ENCODE results near the gene RCN2.

The RCN2 gene

DNA sequence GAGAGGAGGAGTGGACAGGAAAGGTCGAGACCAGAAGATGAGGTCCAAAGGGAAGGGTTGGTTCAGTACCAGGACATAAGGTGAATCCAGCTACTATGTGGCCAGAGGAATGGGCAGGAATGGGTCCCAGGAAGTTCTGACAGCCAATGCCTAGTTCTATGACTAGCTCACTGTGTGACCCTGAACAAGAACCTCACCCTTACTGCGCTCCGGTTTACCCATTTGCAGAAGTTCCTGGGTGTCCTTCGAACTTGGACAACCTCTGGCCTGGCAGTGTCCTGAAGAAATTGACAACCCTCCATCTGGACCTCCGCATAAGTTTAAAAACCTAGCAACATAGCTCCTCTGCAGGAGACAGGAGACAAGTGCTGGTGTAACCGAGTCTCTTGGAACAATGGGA, 51.2 kb downstream of the RCN2 start:
- Histone ChIP-seq H3K27ac (no peak overlapping the region), H3K36me3 (ENCODE audit: insufficient read depth, low read length) (no peaks in the 10 kb centered on the region), H3K4me3 (no peak overlapping the region), H3K9ac (ENCODE audit: insufficient read length) (no peak overlapping the region), H3K9me3 (ENCODE audit: low read depth, low read length) (no peaks in the 10 kb centered on the region)
- no peak for DNase-seq (ENCODE audit: low read depth, low spot score)
- TF ChIP-seq POLR2AphosphoS5 (IDR thresholded peaks at IDR 0.05; ENCODE audit: borderline replicate concordance, low read depth, low read length), result no peak
- no peak for TF ChIP-seq EZH2 (IDR thresholded peaks at IDR 0.05)
- TF ChIP-seq FOXP2 (optimal IDR thresholded peaks at IDR 0.05; ENCODE audit: control extremely low read depth, extremely low read length, insufficient read depth), result no peak

DNA sequence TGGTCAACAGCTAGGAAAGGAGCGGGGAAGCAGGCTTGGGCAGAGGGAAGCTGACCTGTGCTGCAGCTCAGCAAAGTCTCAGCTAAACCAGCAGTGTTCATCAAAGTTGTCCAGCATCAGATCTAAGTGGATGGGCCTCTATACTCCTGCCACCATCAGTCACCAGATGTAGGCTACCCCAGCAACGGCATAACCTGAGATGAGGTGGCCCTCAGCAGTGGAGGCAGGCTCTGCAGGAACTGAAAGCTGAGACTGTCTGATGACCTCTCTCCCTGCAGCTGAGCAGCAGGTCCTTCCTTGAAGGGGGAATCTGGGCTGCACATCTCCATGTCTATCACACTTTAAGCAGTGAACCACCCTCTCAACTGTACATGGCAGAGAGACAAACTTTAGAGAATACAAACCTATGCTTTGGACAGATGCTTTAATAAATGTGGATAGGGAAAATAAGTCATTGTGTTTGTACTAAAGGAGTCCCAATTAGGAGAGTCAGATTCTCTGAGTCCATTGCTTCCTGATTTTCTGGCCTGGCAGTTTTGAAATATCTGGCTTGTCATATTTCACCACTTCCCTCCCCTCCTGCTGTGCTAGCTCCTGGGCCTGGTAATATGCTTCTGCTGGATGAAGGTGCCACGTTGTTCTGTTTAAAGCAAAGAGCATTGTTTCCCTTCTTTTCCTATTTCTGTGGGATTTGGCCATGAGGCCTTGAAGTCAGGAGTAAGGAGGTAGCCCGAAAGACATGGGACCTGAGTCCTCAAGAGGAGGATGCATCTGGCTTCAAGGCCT, 52.2 kb downstream of the RCN2 start:
- no peak overlapping the region for H3K4me3 ChIP-seq
- H3K9me3 ChIP-seq (ENCODE audit: low read depth, low read length), result no peaks in the 10 kb centered on the region
- no peak for DNase-seq (ENCODE audit: low read depth, low spot score)
- no peak for TF ChIP-seq EZH2 (IDR thresholded peaks at IDR 0.05)
- TF ChIP-seq FOXP2 (optimal IDR thresholded peaks at IDR 0.05; ENCODE audit: control extremely low read depth, extremely low read length, insufficient read depth), result no peak
- TF ChIP-seq POLR2AphosphoS5 (IDR thresholded peaks at IDR 0.05; ENCODE audit: borderline replicate concordance, low read depth, low read length), result no peak
- H3K9ac ChIP-seq (ENCODE audit: insufficient read length), result no peak overlapping the region
- no peaks in the 10 kb centered on the region for H3K36me3 ChIP-seq (ENCODE audit: insufficient read depth, low read length)
- no peak overlapping the region for H3K27ac ChIP-seq

DNA sequence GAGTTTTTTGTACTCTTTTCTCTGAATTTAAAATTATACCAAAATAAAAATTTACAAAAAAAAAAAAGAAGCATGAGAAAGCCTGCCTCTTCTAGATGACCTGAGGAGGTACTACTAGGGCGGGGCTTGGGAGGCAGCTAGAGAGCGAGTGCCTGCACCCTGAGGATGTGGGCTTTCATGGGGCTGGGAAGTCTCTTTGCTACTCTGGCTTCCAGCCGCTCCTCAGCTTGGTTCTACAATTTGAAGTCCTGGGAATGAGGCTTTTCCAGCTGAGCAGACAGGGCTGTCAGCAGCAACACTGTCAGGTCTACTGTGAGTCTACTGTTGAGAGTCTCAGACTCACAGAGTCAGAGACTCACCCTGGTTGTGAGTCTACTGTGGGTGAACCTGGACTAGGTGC, 55.2 kb downstream of the RCN2 start:
- DNase-seq (ENCODE audit: low read depth, low spot score), result no peak
- TF ChIP-seq EZH2 (IDR thresholded peaks at IDR 0.05) (no peak), POLR2AphosphoS5 (IDR thresholded peaks at IDR 0.05; ENCODE audit: borderline replicate concordance, low read depth, low read length) (no peak), FOXP2 (optimal IDR thresholded peaks at IDR 0.05; ENCODE audit: control extremely low read depth, extremely low read length, insufficient read depth) (no peak)
- H3K36me3 ChIP-seq (ENCODE audit: insufficient read depth, low read length), result no peaks in the 10 kb centered on the region
- H3K9ac ChIP-seq (ENCODE audit: insufficient read length), result no peak overlapping the region
- H3K9me3 ChIP-seq (ENCODE audit: low read depth, low read length), result no peaks in the 10 kb centered on the region
- no peak overlapping the region for H3K27ac ChIP-seq
- H3K4me3 ChIP-seq, result no peak overlapping the region

DNA sequence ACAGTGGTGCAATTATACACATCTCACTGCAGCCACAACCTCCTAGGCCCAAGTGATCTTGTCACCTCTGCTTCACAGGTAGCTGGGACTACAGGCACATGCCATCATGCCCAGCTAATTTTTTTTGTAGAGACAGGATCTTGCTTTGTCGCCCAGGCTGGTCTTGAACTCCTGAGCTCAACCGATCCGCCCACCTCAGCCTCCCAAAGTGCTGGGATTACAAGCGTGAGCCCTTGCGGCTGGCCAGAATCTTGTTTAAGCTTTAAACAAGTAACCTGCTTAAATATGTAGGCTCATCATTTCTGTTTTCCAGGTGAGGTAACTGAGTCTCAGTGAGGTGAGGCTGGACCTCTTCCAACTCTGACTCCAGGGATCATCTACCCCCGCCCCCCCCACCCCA, 55.7 kb downstream of the RCN2 start:
- H3K27ac ChIP-seq, result no peak overlapping the region
- H3K4me3 ChIP-seq, result no peak overlapping the region
- no peaks in the 10 kb centered on the region for H3K9me3 ChIP-seq (ENCODE audit: low read depth, low read length)
- no peak overlapping the region for H3K9ac ChIP-seq (ENCODE audit: insufficient read length)
- no peak for DNase-seq (ENCODE audit: low read depth, low spot score)
- H3K36me3 ChIP-seq (ENCODE audit: insufficient read depth, low read length), result no peaks in the 10 kb centered on the region
- no peak for TF ChIP-seq EZH2 (IDR thresholded peaks at IDR 0.05)
- no peak for TF ChIP-seq POLR2AphosphoS5 (IDR thresholded peaks at IDR 0.05; ENCODE audit: borderline replicate concordance, low read depth, low read length)
- TF ChIP-seq FOXP2 (optimal IDR thresholded peaks at IDR 0.05; ENCODE audit: control extremely low read depth, extremely low read length, insufficient read depth), result no peak

DNA sequence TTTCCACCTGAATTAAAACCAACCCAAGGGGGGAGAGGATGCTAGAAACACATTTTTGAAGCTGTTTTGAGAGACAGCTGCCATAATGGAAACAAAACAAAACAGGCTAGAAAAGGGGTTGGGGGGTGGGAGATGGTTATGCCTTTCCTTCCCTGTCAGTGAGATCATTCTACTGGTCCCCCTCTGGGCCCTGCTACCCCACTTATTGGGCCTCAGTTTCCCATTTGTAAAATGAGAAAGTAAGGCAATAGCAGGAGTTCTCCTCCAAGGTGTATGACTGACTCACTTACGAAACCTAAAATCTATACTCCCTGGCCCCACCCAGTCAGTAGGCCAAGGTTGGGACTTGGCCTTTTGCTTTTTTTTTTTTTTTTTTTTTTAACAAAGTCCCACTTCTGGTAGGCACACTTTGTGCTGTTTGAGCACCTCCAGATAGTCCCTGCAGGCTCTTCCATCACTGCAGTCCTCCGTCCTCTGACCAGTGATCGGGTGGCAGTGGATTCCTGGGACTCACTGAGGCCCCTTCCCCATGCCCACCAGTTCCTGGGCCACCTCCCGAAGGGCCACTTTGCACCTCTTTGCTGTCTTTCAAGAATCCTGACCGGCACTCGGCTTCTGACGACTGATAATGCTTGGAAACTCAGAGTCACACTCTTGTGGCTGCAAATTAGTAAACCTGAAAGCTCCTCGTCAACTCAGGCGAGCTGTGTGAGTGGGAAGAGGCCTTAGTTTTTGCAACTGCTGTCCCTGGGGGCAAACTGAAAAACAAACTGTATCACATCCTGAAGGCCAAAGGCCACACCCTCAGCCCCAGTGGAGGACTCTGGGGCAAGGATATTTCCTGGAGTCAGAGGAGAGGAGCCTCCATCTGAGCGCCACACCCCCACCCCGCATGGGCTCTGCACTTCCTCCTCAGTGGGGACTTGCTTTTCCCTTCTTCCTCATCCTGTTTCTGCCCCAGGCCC, 56.6 kb downstream of the RCN2 start:
- Histone ChIP-seq H3K9ac (ENCODE audit: insufficient read length) (no peak overlapping the region), H3K9me3 (ENCODE audit: low read depth, low read length) (no peaks in the 10 kb centered on the region), H3K27ac (no peak overlapping the region), H3K36me3 (ENCODE audit: insufficient read depth, low read length) (no peaks in the 10 kb centered on the region), H3K4me3 (no peak overlapping the region)
- DNase-seq (ENCODE audit: low read depth, low spot score), result no peak
- TF ChIP-seq POLR2AphosphoS5 (IDR thresholded peaks at IDR 0.05; ENCODE audit: borderline replicate concordance, low read depth, low read length) (no peak), EZH2 (IDR thresholded peaks at IDR 0.05) (no peak), FOXP2 (optimal IDR thresholded peaks at IDR 0.05; ENCODE audit: control extremely low read depth, extremely low read length, insufficient read depth) (no peak)

DNA sequence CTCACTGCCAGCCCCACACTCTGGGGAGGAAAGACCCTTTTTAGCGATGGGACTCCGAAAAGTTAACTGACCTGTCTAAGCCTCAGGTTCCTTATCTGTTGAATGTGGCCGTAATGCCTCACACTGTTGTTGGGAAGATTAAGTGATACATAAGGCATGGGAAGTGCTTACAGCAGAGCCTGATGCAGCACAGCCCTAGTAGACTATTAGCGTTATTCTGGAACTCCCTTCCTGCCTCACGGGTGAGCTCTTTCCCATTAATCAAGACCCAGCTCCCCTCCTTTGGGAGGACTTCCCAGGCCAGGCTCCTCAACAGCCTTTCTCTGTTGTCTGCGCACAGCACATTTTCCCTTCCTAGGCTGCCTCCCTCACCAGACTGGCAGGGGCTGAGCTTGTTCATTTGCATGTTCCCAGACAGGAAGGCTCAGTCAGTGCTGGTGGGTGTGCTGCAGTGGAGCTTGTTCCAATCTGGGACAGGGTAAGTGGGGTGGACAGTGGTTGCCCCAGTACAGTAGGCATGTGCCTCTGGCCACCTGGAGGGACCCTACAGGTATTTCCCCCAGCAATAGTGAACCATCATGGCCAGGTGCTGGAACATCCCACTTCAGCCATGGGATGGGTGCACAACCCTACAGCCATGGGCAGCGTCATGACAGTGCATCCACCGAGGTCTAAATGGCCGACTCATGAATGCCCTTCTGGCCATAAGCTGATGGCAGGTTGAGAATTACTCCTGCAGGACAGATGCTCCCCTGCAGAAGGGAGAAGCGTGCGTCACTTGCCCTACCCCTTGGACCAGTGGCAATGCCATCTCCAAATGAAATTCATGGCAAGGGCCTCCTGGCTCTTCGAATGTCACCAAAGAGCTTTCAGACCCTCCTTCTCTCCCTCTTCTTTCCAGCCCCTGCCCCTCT, 57.6 kb downstream of the RCN2 start:
- TF ChIP-seq EZH2 (IDR thresholded peaks at IDR 0.05), result no peak
- no peak for TF ChIP-seq FOXP2 (optimal IDR thresholded peaks at IDR 0.05; ENCODE audit: control extremely low read depth, extremely low read length, insufficient read depth)
- no peak for TF ChIP-seq POLR2AphosphoS5 (IDR thresholded peaks at IDR 0.05; ENCODE audit: borderline replicate concordance, low read depth, low read length)
- H3K9ac ChIP-seq (ENCODE audit: insufficient read length), result no peak overlapping the region

DNA sequence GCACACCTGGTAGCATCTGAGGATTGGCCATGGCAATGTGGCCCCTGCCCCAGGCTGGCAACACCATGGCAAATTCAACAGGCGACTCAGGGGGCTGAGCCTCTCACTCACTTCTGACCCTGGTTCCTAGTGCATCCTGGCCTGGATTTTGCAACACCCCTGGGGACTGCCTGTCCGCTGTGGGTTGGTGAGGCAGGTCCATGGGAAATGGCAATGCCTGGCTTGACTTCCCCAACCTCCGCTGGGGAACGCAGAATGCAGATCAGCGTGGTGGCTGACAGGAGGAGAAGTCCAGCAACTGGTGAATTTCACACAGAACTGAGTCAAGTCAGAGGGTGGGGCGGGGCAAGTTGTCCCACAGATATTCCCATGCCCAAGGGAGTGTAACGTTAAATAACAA, 59.5 kb downstream of the RCN2 start:
- H3K27ac ChIP-seq, result no peak overlapping the region
- TF ChIP-seq POLR2AphosphoS5 (IDR thresholded peaks at IDR 0.05; ENCODE audit: borderline replicate concordance, low read depth, low read length), result no peak
- TF ChIP-seq EZH2 (IDR thresholded peaks at IDR 0.05), result no peak
- TF ChIP-seq FOXP2 (optimal IDR thresholded peaks at IDR 0.05; ENCODE audit: control extremely low read depth, extremely low read length, insufficient read depth), result no peak

More for the DNA sequence above, 57.6 kb downstream of the RCN2 start:
- Histone ChIP-seq H3K4me3 (no peak overlapping the region), H3K36me3 (ENCODE audit: insufficient read depth, low read length) (no peaks in the 10 kb centered on the region), H3K9me3 (ENCODE audit: low read depth, low read length) (no peaks in the 10 kb centered on the region), H3K27ac (no peak overlapping the region)
- DNase-seq (ENCODE audit: low read depth, low spot score), result no peak

More for the DNA sequence above, 59.5 kb downstream of the RCN2 start:
- Histone ChIP-seq H3K9ac (ENCODE audit: insufficient read length) (no peak overlapping the region), H3K4me3 (no peak overlapping the region), H3K9me3 (ENCODE audit: low read depth, low read length) (no peaks in the 10 kb centered on the region), H3K36me3 (ENCODE audit: insufficient read depth, low read length) (no peaks in the 10 kb centered on the region)
- no peak for DNase-seq (ENCODE audit: low read depth, low spot score)
